Neural cell (in vitro differentiated cells): ENCODE results near the gene BLOC1S5. TPM values are rescaled to one million over a fixed set of nuclear protein-coding genes. Genes with fewer than 3 reads are reported as not detected.

Source experiments
- H2AFZ ChIP-seq: fragments of 200-600, 300-800 bp; sonication (generic), shearing (Covaris generic); 2 replicates; pipeline ENCODE4 v1.6.0; 2014; ENCODE audit warnings: low read depth, mild to moderate bottlenecking, antibody characterized with exemption, low read length, moderate library complexity
- H3F3A ChIP-seq: fragments of 200-600 bp; shearing (Covaris generic); 2 replicates; pipeline ENCODE4 v1.6.1; 2016; ENCODE audit warnings: mild to moderate bottlenecking, moderate library complexity, mixed read lengths, antibody characterized with exemption, low read length; ENCODE audit not compliant: insufficient read depth, poor library complexity, severe bottlenecking
- H3K27ac ChIP-seq: fragments of 200-600, 300-800 bp; sonication (generic), shearing (Covaris generic); 2 replicates; pipeline ENCODE4 v1.5.1; 2014; ENCODE audit warnings: mild to moderate bottlenecking, low read length, moderate library complexity
- H3K27me3 ChIP-seq: fragments of 300-800, 200-600 bp; sonication (generic), shearing (Covaris generic); 2 replicates; pipeline ENCODE4 v1.6.0; 2014; ENCODE audit warnings: mild to moderate bottlenecking, low read depth, low read length, moderate library complexity; ENCODE audit not compliant: insufficient read depth
- H3K36me3 ChIP-seq: fragments of 300-800, 200-600 bp; sonication (generic), shearing (Covaris generic); 2 replicates; pipeline ENCODE4 v1.5.1; 2014; ENCODE audit warnings: mild to moderate bottlenecking, antibody characterized with exemption, low read length, moderate library complexity; ENCODE audit not compliant: insufficient read depth
- H3K4me2 ChIP-seq: fragments of 300-800, 200-600 bp; sonication (generic), shearing (Covaris generic); 2 replicates; pipeline ENCODE4 v1.6.0; 2014; ENCODE audit warnings: mild to moderate bottlenecking, low read length
- H3K4me3 ChIP-seq: fragments of 300-800, 200-600 bp; sonication (generic), shearing (Covaris generic); 2 replicates; pipeline ENCODE4 v1.5.1; 2014; ENCODE audit warnings: mild to moderate bottlenecking, low read length, moderate library complexity
- H3K79me2 ChIP-seq: fragments of 200-600 bp; shearing (Covaris generic); replicated peaks from 2 replicates; pipeline ENCODE4 v1.6.0; 2014; ENCODE audit warnings: mild to moderate bottlenecking, low read length, moderate library complexity; ENCODE audit not compliant: insufficient read depth
- H3K9ac ChIP-seq: fragments of 300-800, 200-600 bp; sonication (generic), shearing (Covaris generic); 2 replicates; pipeline ENCODE4 v1.6.1; 2016; ENCODE audit warnings: mild to moderate bottlenecking, low read length, mixed read lengths
- H3K9me2 ChIP-seq: fragments of 200-600 bp; shearing (Covaris generic); 2 replicates; pipeline ENCODE4 v1.6.1; 2016; ENCODE audit warnings: mild to moderate bottlenecking, low read length, mixed read lengths; ENCODE audit not compliant: insufficient read depth
- H3K9me3 ChIP-seq: fragments of 200-600, 300-800 bp; sonication (generic), shearing (Covaris generic); 2 replicates; pipeline ENCODE4 v1.6.1; 2016; ENCODE audit warnings: mild to moderate bottlenecking, mixed run types, low read length, moderate library complexity, mixed read lengths
- H4K20me1 ChIP-seq: fragments of 200-600 bp; shearing (Covaris generic); 2 replicates; pipeline ENCODE4 v1.6.1; 2016; ENCODE audit warnings: mild to moderate bottlenecking, mixed run types; ENCODE audit not compliant: insufficient read depth
- CTCF ChIP-seq: fragments of 450-650 bp; IDR thresholded peaks from 2 replicates; pipeline ENCODE4 v1.5.1; 2014; ENCODE audit warnings: antibody characterized with exemption, mild to moderate bottlenecking, moderate library complexity; ENCODE audit not compliant: poor library complexity, severe bottlenecking
- EP300 ChIP-seq: fragments of 450-650 bp; conservative IDR thresholded peaks from 2 replicates; pipeline ENCODE4 v1.6.1; 2014; ENCODE audit warnings: antibody characterized with exemption, mild to moderate bottlenecking, moderate library complexity; ENCODE audit not compliant: poor library complexity, severe bottlenecking
- EZH2 ChIP-seq: fragments of 200-600, 300-800 bp; shearing (Covaris generic), sonication (generic); IDR thresholded peaks from 2 replicates; pipeline ENCODE4 v1.6.1; 2014; ENCODE audit warnings: antibody characterized with exemption, low read length, borderline replicate concordance, mild to moderate bottlenecking; ENCODE audit not compliant: insufficient read depth, poor library complexity, severe bottlenecking
- MXI1 ChIP-seq: fragments of 450-650 bp; conservative IDR thresholded peaks from 2 replicates; pipeline ENCODE4 v1.6.1; 2014; ENCODE audit warnings: antibody characterized with exemption, mild to moderate bottlenecking; ENCODE audit not compliant: poor library complexity, severe bottlenecking
- POLR2AphosphoS5 ChIP-seq: IDR thresholded peaks from 2 replicates; pipeline ENCODE4 v1.6.1; 2012
- RAD21 ChIP-seq: fragments of 450-650 bp; conservative IDR thresholded peaks from 2 replicates; pipeline ENCODE4 v1.6.1; 2014; ENCODE audit warnings: antibody characterized with exemption, mild to moderate bottlenecking, moderate library complexity
- REST ChIP-seq: IDR thresholded peaks from 2 replicates; pipeline ENCODE4 v1.6.1; 2012; ENCODE audit warnings: borderline replicate concordance
- SMC3 ChIP-seq: fragments of 450-650 bp; conservative IDR thresholded peaks from 2 replicates; pipeline ENCODE4 v1.6.1; 2014; ENCODE audit warnings: antibody characterized with exemption, mild to moderate bottlenecking, moderate library complexity; ENCODE audit not compliant: poor library complexity
- TAF1 ChIP-seq: IDR thresholded peaks from 2 replicates; pipeline ENCODE4 v1.6.1; 2012; ENCODE audit warnings: low read depth
- polyA plus RNA-seq: library from polyadenylated mRNA; depleted of rRNA; stranded (reverse); fragments of >200 nt; gene quantifications from 2 replicates; pipeline ENCODE4 v1.2.3, GENCODE V29; 2014

Gene BLOC1S5
- polyA plus RNA-seq, 1 donor from 2014 or later = 12.2 TPM

GRCh38 chr6:8020083-8020482 is 44.1 kb downstream of the BLOC1S5 start:
- H3K4me3 ChIP-seq = no peak overlapping the region
- no peak overlapping the region for H3K27ac ChIP-seq
- H3K27me3 ChIP-seq = no peaks in the 10 kb centered on the region
- H3K36me3 ChIP-seq = no peaks in the 10 kb centered on the region
- H3F3A ChIP-seq = no peaks in the 10 kb centered on the region
- no peak overlapping the region for H3K4me2 ChIP-seq
- H4K20me1 ChIP-seq = no peaks in the 10 kb centered on the region
- H3K79me2 ChIP-seq = no peaks in the 10 kb centered on the region
- no peak overlapping the region for H2AFZ ChIP-seq
- no peaks in the 10 kb centered on the region for H3K9me3 ChIP-seq
- H3K9me2 ChIP-seq = no peaks in the 10 kb centered on the region
- TF ChIP-seq TAF1 = no peak
- H3K9ac ChIP-seq = no peak overlapping the region

- H3K4me3 ChIP-seq = no peak overlapping the region
- H3K9me3 ChIP-seq = no peaks in the 10 kb centered on the region
- H3K9me2 ChIP-seq = no peaks in the 10 kb centered on the region
- no peaks in the 10 kb centered on the region for H3K79me2 ChIP-seq
- H3K9ac ChIP-seq = no peak overlapping the region
- TF ChIP-seq REST (no peak), RAD21 (no peak)
- H4K20me1 ChIP-seq = no peaks in the 10 kb centered on the region
- H3K27me3 ChIP-seq = no peaks in the 10 kb centered on the region
- no peak overlapping the region for H2AFZ ChIP-seq
- H3K27ac ChIP-seq = no peak overlapping the region
- H3F3A ChIP-seq = no peaks in the 10 kb centered on the region
- no peak overlapping the region for H3K4me2 ChIP-seq
- no peaks in the 10 kb centered on the region for H3K36me3 ChIP-seq
Measured at GRCh38 chr6:8017705-8018104, 46.5 kb downstream of the BLOC1S5 start.

- no peak overlapping the region for H3K9ac ChIP-seq
- no peak overlapping the region for H3K27ac ChIP-seq
- no peaks in the 10 kb centered on the region for H3K27me3 ChIP-seq
- no peaks in the 10 kb centered on the region for H3F3A ChIP-seq
- TF ChIP-seq MXI1 (no peak), CTCF (no peak), EP300 (no peak), POLR2AphosphoS5 (no peak), RAD21 (no peak), EZH2 (no peak), TAF1 (no peak), REST (no peak), SMC3 (no peak)
- no peaks in the 10 kb centered on the region for H3K9me2 ChIP-seq
- H3K9me3 ChIP-seq = no peaks in the 10 kb centered on the region
- no peaks in the 10 kb centered on the region for H4K20me1 ChIP-seq
- no peak overlapping the region for H3K4me2 ChIP-seq
- H2AFZ ChIP-seq = no peak overlapping the region
- H3K79me2 ChIP-seq = no peaks in the 10 kb centered on the region
- no peak overlapping the region for H3K4me3 ChIP-seq
- H3K36me3 ChIP-seq = no peaks in the 10 kb centered on the region
Measured at GRCh38 chr6:8017276-8017701, 46.9 kb downstream of the BLOC1S5 start.
